GM18868 (cell line): ENCODE data around the gene NOS1AP.
A peak's percentile ranks its signal among the peaks of the same experiment; 100 is the strongest.

Experiments used
- ATAC-seq: cut with Tn5 transposase; IDR thresholded peaks from one replicate; pipeline ENCODE4 v1.9.1; 2021; ENCODE audit warnings: mild to moderate bottlenecking, moderate library complexity; ENCODE audit not compliant: unreplicated experiment

NOS1AP gene

GRCh38 chr1:162136760-162137159 lies 67.3 kb downstream of the NOS1AP start:
- ATAC-seq: no peak

GRCh38 chr1:162137179-162137960 lies 67.9 kb downstream of the NOS1AP start:
- ATAC-seq: no peak

GRCh38 chr1:162138112-162138511 lies 68.6 kb downstream of the NOS1AP start:
- no peak for ATAC-seq

GRCh38 chr1:162138599-162139181 lies 69.2 kb downstream of the NOS1AP start:
- ATAC-seq: no peak

GRCh38 chr1:162139211-162139610 lies 69.7 kb downstream of the NOS1AP start:
- no peak for ATAC-seq

- no peak for ATAC-seq
These were observed 72.0 kb downstream of the NOS1AP start for GRCh38 chr1:162141281-162142054.

- no peak for ATAC-seq
These were observed 73.5 kb downstream of the NOS1AP start for GRCh38 chr1:162142968-162143367.

- no peak for ATAC-seq
These were observed 74.8 kb downstream of the NOS1AP start for GRCh38 chr1:162144268-162144667.

- no peak for ATAC-seq
These were observed 75.4 kb downstream of the NOS1AP start for GRCh38 chr1:162144853-162145252.

- no peak for ATAC-seq
These were observed 75.9 kb downstream of the NOS1AP start for GRCh38 chr1:162145280-162145965.

GRCh38 chr1:162145966-162146696 lies 76.6 kb downstream of the NOS1AP start:
- ATAC-seq: no peak

- ATAC-seq: no peak
These were observed 78.3 kb downstream of the NOS1AP start for GRCh38 chr1:162147760-162148159.

- no peak for ATAC-seq
These were observed 80.6 kb downstream of the NOS1AP start for GRCh38 chr1:162150112-162150511.

- ATAC-seq: peak; percentile 81
These were observed 82.7 kb downstream of the NOS1AP start for GRCh38 chr1:162151900-162152829.

GRCh38 chr1:162153374-162153773 lies 83.9 kb downstream of the NOS1AP start:
- no peak for ATAC-seq

- ATAC-seq: no peak
These were observed 88.0 kb downstream of the NOS1AP start for GRCh38 chr1:162157469-162157868.

- no peak for ATAC-seq
These were observed 89.3 kb downstream of the NOS1AP start for GRCh38 chr1:162158624-162159271.

- ATAC-seq: no peak
These were observed 90.0 kb downstream of the NOS1AP start for GRCh38 chr1:162159515-162159914.
